Anterior cingulate cortex (tissue), 58 donors: ENCODE results near the gene RGN.
"Not testable (repeated sequence)": the region's sequence is repeated elsewhere in the genome, so short reads cannot be mapped to it uniquely, and the experiment has no call there.

Experiments
- DNase-seq, 58 donors: peaks; one replicate each; lab custom pipeline; 2025; lab: John Stamatoyannopoulos, UW

The RGN gene

DNA sequence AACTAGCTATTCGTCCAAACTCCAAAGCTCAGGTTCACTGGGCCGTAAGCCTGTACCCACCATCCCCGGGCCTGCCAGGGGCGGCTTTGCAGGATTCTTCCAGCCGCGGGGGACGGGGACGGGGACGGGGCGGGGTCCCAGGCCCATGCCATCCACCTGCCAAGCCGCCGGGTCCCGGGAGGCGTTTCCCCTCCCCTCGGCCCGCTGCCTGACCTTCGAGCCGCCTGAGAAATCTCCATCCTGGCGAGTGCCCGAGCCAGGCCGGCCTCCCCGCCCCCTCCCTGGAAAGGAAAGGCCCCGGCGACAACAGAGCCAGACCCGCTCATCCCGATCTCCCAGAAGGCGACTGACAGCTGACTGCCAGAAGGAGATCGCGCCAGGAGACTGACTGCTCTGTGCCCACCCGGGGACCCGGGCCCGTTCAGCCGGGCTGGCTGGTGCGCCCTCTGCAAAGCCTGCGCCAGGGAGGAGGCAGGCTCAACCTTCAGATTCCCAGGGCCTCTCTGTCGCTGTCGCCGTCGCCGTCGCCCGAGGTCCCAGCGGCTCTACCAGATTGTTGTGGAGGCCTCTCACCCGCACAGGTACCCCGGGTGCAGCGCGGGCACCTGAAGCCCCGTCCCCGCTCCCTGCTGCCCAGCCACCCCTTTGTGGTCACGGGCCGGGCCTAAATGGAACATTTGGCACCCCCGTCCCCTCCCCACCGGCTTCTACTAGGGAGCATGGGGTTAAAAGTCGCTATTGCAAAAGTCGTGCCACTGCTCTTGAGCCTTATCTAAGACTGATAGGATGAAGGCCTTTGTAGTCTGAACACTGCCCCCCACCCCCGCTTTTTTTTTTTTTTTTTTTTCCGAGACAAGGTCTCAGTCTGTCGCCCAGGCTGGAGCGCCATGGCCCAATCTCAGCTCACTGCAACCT is at the start of gene RGN:
Gene RGN (plus strand): TSS at position 315 of the 915 bp plus-strand sequence. CDS start 2,702 bp downstream, outside the sequence.
- DNase-seq: peak in 27 of 58 donors; percentile 0 to 39 (median 8)

DNA sequence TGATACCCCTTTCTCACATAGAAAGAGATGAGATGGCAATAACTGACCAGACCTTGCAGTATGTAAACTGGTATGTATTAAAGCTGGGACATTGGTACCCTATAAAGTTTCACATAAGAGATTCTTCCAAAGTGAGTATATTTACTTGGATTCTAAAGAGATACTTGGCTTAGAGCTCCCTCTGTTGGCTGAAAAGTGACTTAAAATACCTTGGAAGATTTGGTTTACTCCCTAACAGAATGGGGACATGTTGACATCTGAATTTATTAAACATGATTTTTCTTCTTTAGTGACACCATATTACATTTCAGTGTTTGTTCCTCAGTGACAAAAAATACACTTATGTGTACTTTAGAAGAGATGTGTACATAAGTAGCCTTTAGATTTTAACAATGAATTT is 47.9 kb upstream of the RGN start:
- peak in 3 of 58 donors; percentile 1 to 48 (median 30) for DNase-seq

DNA sequence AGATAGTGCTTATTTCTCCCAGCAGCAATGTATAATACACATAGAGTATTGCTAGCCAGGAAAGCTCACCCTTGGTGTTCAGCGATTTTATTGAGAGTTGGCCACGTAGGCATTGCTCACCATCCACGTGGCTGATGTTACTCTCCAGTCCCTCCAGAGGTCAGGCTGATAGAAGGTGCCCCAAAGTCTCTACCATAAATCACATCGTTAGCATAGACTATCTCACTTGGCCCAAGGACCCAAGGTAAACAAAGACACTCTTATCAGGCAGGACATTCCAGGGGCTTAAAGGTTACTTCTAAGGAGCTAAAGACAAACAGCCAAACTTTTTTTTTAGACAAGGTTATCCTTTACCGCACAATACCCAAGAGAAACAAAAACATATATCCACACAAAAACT is 30.3 kb upstream of the RGN start:
- no peak for DNase-seq

DNA sequence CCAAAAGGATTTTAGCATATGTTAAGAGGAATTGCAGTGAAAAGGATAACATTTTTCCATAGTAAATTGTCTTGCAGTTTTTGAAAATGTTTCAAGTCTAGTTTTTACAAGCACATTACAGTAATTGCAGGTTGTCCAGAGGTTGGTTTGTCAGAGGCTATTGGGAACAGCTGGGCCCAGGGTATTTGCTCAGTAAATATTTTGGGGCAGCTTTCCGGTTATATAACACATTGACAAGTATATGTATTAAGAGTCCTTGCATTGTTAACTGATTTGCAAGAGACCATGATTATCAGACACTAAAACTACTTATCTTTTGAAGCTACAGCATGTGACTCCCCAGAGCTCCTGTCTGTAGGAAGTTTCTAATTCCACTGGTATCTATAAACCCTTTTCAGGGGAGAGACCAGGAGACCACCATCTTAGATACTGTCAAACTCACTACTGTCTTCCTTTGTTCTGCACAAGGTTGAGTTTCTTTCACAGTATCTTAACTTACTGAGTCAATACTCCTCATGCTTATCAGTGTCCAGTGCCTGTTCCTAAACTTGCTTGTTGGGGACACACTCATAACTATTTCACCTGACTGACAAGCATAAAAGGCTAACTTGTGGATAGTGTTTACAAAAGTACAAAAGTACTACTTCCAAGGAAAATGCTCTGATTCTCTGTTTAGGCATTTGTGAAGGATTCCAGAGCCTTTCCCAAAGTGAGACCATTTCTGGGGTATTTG is 18.9 kb upstream of the RGN start:
- DNase-seq: no peak

DNA sequence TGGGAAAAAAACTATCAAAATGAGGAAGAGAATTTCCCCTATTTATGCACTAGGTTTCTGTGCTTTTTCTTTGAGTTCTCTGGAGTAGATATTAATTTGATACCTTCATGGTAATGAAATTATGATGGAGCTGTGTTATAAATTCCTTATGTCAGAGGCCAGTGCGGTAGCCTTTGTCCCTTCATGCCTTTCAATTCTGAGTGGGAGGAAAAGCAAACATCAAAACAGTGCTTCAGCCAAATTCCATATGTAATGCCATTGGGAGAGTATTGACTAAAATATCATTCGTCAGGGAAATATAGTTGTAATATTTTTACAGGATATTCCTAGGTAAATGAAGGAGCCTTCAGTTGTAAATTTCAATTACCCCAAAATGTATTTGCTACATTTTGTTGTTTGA is 17.5 kb upstream of the RGN start:
- no peak for DNase-seq

DNA sequence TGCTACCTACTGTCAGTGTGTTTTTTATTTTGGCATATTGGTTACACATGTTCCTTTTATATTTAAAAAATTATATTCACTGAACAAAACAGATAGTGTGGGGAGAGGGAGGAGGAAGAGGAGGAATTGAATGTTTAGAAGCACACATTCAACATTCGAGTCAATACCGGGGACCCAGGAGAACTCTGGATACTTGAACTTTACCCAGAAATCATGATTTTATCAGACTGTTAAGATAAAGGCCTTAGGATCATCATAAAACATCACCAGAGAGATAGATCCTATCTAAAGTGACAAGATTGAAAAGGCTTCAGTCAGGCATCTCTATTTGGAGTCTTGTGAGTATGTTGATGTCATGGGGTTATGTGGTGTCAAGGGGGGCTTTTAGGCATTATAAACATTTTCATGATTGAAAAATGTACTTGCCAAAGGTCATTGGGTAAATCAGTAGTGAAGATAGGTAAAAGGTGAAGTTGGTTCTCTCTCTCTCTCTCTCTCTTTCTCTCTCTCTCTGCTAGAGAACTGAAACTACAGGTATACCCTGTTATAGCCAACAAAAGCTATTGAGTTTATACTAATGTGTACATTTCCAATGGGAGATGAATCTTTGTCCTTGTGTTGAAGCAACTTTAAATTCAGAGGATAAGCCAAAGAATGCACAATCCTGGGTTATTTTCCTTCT is 16.9 kb upstream of the RGN start:
- DNase-seq: no peak

DNA sequence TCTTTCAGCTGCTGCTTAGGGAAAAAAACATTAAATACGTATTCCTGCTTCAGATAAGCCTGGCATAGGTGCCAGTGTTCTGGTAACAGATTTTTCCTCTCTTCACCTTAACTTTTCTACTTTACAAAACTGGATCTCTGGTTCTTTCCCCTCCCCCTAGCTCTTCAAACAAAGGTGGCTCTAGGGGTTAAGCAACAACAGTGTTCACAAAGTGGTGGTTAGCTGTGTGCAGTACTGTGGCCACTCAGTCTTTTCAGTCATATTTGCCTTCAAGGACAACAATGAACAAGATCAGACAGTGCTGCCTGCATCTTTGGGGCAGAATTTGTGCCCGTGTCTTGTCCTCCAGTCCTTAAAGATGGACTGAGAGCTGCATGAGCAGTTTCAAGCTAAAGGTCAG is 15.1 kb upstream of the RGN start:
- no peak for DNase-seq

DNA sequence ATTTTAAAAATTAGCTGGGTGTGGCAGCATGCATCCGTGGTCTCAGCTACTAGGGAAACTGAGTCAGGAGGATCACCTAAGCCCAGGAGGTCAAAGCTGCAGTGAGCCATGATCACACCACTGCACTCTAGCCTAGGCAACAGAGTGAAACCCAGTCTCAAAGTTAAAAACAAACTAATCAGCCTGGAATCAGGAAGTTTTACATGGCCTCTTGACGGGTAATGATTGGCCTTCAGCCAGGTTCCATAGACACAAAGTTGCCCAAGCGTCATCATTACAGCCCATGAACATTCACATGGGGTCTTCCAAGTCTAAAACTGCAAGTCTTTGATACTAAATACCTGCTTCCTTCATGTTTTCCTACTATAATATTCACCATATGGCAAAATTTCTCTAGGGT is 10.0 kb upstream of the RGN start:
- no peak for DNase-seq

DNA sequence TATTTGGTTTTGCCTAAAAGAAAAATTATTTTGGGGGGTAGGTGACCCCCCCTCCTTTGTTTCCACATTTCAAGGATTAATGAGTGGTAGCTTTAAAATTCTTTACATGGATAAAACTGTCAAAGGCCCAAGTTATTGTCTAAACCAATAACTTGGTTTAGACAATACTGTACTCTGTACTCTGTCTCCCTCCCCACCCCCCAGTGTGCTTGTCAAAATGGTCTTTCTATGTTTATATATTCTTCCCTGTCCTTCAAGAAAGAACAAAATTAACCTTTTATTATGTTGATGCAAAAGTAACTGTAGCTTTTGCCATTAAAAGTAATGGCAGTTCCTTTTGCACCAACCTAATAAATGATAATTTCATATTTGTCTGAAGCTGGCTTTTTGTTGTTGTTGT is 9.5 kb upstream of the RGN start:
- DNase-seq: no peak

DNA sequence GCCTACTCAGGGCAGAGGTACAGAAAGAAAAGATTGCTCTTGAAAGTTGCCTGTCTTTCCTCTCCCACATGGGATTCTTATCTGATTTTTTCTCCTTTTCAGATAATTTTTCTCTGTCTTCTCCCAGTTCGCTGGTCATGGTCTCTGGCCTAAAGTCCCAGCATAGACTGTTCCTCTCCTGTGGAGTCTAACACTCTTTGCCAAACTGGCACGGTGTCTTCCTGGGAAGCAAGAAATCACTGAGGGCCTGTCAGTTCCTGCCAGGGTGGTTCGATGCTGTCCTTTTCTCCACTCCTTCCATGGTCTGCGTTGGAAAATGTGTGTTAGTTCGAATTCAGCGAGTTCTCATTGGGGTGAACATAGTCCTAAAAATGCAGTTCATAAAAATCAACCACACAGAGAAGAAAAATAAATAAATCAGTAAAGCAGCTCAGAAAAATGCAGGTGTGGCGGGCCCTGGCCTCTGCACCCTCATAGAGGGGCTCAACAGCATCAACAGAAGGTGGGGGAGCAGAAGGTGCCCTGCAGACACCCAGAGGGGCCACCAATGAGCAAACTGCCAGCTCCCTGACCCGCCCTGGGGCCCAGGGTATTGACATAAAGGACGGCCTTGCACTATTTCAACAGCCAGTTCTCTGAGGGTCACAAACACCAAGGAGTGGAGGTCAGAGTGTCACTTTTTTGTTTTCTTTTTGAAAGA is 2.1 kb downstream of the RGN start:
- DNase-seq: no peak

DNA sequence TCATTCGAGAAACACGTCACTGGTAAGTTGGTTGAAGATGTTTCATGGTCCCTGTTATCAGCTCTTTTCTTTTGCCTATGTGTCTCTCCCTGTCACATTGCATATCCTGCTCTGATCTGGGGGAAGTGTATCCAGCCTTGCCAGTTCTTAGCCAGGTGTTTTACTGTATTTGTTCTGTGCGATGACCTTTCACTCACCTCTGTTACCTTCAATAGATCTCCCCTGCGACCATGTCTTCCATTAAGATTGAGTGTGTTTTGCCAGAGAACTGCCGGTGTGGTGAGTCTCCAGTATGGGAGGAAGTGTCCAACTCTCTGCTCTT is 2.6 kb downstream of the RGN start:
- no peak for DNase-seq

DNA sequence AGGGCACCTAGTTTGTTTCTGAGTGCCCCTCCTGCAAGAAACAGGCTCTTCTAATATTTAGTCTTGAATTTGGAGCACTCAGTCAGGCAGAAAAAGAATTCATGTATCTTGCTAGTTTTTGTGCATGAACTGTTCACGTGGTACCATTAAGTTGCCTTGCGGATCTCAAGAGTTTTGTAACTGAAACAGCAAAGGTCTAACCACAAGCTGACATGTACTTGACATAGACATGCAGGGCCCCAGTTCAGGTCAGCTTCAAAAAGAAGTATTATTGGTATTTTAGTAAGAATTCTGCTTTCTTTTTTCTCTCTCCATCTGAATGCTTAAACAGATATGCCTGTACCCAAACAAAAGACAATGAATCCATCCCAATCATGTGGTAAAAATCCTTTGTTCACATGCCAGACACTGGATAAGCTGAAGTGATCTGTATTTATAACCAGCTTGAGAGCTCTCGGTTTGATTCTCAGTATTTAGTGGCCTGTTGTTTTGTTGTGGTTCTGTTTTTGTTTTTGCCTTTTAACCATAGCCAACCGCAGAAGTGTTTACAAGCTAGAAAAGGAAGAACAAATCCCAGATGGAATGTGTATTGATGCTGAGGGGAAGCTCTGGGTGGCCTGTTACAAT is 13.0 kb downstream of the RGN start:
- DNase-seq: no peak

DNA sequence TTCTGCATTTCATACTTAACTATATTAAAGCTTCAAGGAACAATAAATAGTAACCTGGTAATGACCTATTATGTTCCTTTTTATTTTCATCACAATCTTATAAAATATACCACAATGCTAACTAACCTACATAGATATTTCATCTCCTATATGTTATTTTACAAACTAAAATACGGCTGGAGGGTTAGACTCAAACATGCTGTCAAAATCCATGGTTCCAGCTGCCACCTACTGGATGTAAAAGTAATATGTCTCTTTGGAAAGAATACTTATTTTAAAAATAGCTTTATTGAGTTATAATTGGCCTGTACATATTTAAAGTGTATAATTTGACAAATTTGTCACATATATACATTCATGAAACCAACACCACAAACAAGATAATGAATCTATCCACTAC is 15.0 kb downstream of the RGN start:
- no peak for DNase-seq

DNA sequence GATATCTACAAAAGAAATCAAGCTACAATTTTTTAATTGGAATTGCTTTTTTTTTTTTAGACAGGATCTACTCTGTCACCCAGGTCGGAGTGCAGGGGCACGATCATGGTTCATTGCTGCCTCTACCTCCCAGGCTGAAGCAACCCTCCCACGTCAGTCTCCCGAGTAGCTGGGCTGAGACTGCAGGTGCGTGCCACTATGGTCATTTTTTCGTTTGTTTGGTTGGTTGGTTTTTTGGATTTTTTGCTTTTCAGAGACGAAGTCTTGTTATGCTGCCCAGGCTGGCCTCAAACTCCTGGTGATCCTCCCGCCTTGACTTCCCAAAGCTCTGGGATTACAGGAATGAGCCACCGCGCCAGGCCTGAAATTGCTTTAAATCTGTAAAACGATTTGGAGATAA is 15.6 kb downstream of the RGN start:
- no peak for DNase-seq

DNA sequence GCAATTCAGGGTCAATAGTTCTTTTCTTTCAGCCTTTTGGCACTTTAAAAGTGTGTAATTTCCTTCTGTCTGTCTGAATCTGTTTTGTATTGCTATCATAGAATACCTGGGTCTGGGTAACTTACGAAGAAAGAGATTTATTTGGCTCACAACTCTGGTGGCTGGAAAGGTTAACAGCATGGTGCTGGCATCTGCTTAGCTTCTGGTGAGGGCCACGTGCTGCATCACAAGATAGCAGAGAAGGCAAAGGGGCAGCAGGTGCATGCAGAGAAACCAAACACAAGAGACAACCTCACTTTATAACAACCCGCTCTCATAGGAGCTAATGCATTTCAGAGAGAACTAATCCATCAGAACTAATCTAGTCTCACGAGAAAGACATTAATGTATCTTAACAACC is 18.8 kb downstream of the RGN start:
- DNase-seq: no peak

DNA sequence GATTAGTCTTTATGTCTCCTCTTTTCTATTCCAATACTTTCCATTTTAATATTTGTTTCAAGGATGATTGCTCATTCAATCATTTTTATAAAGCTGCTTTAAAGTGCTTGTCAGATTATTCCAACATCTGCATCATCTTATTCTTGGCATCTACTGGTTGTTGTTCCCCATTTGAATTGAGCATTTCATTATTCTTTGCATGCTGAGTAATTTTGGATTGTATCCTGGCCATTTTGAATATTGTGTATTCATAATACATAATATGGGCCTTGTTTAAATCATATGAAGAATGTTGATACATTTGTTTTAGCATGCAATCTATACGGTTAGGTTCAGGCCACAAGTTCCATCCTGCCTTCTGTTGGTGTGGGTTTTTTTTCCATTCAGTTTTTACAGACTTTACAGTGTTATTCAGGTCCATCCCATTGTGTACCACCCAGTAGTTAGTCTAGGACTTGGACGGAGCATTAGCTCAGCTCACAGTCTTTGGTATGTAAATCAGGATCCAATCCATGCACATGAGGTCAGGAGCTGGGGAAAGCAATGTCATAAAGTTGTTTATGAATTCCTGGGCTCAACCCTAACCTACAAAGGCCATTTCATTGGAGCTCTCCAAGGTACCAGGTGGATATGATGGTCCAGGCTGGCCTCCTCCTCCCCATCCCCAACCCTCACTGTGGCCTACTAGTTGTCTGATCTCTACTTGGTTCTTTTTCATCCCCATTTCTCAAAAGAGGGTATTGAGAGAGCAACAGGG is 20.3 kb downstream of the RGN start:
- no peak for DNase-seq

DNA sequence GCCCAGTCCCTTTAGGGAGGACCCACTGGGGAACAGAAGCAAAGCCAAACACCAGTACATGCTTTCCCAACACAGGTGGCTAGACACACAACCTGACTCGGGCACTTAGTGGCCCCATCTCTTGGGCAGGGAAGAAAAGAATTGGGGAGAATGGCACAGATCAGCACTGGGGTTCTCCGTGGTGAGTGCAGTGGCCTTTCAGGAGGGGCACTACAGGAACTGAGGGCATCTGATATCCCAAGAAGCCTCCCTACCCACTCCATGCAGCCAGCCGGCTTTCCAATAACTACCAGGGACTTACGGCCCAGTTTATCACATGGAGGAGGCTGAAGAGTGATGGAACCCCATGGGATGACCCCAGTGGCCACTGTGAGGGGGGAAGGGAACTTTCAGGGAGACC is 23.0 kb downstream of the RGN start:
- no peak for DNase-seq

DNA sequence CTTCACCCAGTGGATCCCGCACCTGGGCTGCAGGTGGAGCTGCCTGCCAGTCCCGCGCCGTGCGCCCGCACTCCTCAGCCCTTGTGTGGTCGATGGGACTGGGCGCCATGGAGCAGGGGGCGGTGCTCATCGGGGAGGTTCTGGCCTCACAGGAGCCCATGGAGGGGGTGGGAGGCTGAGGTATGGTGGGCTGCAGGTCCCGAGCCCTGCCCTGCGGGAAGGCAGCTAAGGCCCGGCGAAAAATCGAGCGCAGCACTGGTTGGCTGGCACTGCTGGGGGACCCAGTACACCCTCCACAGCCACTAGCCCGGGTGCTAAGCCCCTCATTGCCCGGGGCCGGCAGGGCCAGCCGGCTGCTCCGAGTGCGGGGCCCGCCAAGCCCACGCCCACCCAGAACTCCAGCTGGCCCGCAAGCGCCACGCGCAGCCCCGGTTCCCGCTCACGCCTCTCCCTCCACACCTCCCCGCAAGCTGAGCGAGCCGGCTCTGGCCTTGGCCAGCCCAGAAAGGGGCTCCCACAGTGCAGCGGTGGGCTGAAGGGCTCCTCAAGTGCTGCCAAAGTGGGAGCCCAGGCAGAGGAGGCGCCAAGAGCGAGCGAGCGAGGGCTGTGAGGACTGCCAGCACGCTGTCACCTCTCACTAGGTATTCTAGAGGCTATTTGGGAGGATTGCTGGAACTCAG is 32.8 kb downstream of the RGN start:
- DNase-seq: not testable (repeated sequence)
